GM10847 (cell line): ENCODE measurements around the gene PPFIA1.

Experiments used
- POLR2A ChIP-seq: IDR thresholded peaks from 2 replicates; pipeline ENCODE4 v1.6.1; 2011; ENCODE audit not compliant: insufficient read length; ENCODE audit errors: extremely low read depth

The PPFIA1 gene

GRCh38 chr11:70353329-70353728, 82.8 kb downstream of the PPFIA1 start:
- no peak for TF ChIP-seq POLR2A

- no peak for TF ChIP-seq POLR2A
Measured at GRCh38 chr11:70353900-70354568, 83.5 kb downstream of the PPFIA1 start.

DNA sequence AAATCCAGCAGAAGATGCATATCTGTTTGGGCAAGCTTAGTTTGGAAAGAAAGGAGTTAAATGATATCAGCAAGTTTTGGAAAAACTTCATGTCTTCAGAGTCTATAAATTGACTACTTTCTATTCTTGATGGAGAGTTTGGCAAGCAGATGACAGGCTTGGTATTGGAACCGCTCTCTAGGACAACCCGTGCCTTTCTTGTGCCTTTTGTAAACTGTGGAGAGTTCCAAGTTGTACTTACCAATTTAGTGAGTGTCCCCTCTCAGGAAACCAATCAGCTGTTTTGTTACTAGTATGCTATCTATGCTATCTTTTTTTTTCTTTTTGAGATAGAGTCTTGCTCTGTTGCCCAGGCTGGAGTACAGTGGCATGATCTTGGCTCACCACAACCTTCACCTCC, 84.1 kb downstream of the PPFIA1 start:
- no peak for TF ChIP-seq POLR2A

DNA sequence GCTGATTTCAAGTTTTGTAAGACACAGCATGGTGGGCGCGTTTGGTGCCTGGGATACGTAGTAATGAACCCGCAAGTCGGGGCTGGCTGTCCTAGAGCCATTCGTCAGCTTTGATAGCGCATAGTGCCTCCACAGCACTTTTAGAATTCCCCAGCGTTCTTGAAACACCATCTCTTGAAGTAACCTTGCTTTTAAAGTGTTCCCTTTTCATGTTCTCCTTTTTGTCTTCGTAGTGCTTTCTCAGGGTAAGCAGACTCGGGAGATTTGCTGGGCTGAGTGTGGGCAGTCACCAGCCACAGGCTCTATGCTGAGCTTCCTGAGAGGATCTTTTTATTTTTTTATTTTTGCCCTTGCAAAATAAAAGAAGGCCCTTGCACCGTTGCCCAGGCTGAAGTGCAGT, 88.3 kb downstream of the PPFIA1 start:
- no peak for TF ChIP-seq POLR2A

DNA sequence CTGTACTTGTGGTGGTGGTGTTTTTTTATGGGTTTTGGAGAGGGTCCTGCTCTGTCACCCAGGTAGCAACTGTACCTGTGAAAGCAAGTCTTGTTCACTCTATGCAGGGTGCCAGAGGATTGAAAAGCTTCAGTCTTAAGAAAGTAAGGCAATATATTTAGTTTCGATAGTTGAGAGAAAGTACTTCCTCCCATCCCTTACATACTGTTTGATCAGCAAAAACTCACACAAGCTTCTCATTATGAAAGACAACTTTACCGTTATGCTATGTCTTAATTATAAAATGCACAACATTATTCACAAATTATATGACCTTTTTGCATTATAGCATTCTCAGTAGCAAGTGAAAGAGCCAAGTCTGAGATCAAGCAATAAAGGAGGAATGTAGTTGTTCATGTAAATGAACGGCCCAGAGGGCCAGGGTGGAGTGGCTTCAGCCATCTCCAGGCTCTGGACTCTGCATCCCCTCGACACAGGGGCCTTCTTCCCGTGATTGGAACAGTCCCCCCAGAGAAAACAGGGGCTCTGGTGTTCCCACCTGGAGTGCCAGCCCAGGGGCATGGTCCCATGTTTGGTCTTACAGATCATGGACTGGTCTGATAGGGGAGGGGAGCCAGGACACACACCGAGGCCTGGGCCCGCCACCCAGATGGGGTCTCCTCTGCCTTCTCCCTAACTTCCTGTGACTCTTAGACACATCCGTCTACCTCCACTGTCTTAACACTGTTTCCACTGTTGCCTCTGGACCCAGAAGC, 89.1 kb downstream of the PPFIA1 start:
- TF ChIP-seq POLR2A: no peak

DNA sequence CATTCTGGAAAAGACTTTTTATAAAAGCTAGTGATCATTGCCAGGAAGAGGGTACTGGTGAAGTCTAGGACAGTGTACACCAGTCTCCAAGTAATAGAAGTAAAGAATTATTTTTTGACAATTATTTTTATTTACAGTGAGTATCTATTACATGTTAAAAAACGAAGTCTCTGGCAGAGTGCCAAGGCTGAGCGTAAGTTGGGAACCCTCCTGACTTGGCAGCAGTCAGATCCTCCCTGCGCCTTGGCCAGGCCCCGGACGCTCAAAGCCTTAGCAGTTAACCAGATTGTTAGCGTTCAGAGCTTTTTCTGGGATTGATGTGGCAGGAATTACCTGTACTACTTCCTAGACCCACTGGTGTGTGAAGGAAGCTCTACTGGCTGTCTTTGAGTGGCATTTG, 89.7 kb downstream of the PPFIA1 start:
- TF ChIP-seq POLR2A: no peak

- no peak for TF ChIP-seq POLR2A
Measured at GRCh38 chr11:70364178-70364577, 93.7 kb downstream of the PPFIA1 start.

- TF ChIP-seq POLR2A: no peak
Measured at GRCh38 chr11:70364745-70365543, 94.5 kb downstream of the PPFIA1 start.

- no peak for TF ChIP-seq POLR2A
Measured at GRCh38 chr11:70365544-70365927, 95.0 kb downstream of the PPFIA1 start.

DNA sequence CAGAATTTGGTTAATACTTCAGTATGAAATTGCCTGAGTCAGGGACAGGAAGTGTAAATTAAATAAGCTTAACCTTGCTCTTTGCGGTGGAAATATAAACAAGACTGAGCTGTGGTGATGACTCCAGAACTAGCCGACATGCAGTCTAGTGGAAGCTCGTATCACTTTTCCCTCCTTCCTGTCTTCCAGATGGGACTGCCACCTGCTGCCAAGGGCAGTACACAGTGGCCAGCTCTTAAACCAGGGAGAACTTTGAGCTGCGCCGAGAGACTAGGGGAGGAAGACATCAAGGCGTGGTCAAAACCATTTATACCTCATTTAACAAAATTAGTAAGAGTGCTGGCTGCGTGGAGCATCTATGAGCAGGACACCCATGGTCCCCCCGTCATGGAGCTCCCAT, 96.6 kb downstream of the PPFIA1 start:
- no peak for TF ChIP-seq POLR2A

GRCh38 chr11:70368961-70369360, 98.5 kb downstream of the PPFIA1 start:
- TF ChIP-seq POLR2A: no peak

GRCh38 chr11:70371241-70371640, 100.8 kb downstream of the PPFIA1 start:
- TF ChIP-seq POLR2A: no peak

DNA sequence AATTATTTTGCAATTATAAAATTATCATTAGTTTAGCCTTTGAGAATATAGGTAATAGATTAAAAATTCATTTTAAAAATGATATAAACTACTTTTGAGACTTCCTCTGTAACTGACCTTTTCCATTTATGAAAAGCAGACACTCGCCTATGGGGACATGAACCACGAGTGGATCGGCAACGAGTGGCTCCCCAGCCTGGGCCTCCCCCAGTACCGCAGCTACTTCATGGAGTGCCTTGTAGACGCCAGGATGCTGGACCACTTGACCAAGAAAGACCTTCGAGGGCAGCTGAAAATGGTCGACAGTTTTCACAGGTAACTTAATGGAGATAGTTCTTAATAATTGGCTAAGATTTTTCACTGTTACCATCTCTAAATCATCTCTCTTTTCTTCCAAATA, 101.6 kb downstream of the PPFIA1 start:
- TF ChIP-seq POLR2A: no peak

DNA sequence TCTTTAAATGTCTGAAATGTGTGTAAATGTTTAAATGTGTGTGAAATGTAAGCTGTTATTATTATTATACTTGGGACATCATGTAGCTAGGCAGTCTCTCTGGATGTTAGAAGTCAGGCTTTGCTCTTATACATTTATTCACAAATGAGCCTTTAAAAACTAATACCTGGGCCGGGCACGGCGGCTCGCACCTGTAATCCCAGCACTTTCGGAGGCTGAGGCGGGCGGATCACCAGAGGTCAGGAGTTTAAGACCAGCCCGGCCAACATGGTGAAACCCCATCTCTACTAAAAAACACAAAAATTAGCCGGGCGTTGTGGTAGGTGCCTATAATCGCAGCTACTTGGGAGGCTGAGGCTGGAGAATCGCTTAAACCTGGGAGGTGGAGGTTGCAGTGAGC, 106.1 kb downstream of the PPFIA1 start:
- no peak for TF ChIP-seq POLR2A

GRCh38 chr11:70377645-70378044, 107.2 kb downstream of the PPFIA1 start:
- TF ChIP-seq POLR2A: no peak
